Caco-2 (cell line): ENCODE data around the gene PPP1R3C. TPM values are rescaled to one million over a fixed set of nuclear protein-coding genes. Genes with fewer than 3 reads are reported as not detected.

Experiments
- BruUV-seq: library from RNA; stranded (reverse); fragments of 400-500 nt; replicated peaks from 2 replicates; lab custom pipeline; 2021; lab: Mats Ljungman, UMichigan
- CTCF ChIA-PET: fragments of 300-600 bp; sonication (Branson Sonifier 250); formaldehyde crosslinking; loops from one replicate; lab custom pipeline; 2022; ENCODE audit warnings: antibody characterized with exemption; lab: Charles Lee
- POLR2A ChIA-PET: fragments of 300-600 bp; sonication (Branson Sonifier 250); formaldehyde crosslinking; loops from one replicate; lab custom pipeline; 2022; ENCODE audit warnings: antibody characterized with exemption; lab: Charles Lee
- DNase-seq, 2 experiments: peaks; one replicate each; pipeline versions ENCODE4 v3.0.0 to v3.0.0-alpha.2; 2020 to 2022
- H3K27me3 ChIP-seq: replicated peaks from 2 replicates; pipeline ENCODE4 v1.6.0; 2011; ENCODE audit warnings: low read length; ENCODE audit not compliant: control insufficient read depth, insufficient read depth
- H3K36me3 ChIP-seq: 2 replicates; pipeline ENCODE4 v1.5.1; 2011; ENCODE audit warnings: low read length; ENCODE audit not compliant: control insufficient read depth, insufficient read depth
- H3K4me1 ChIP-seq: fragments of 250-450 bp; sonication (Bioruptor Pico); 2 replicates; pipeline ENCODE4 v1.5.1; 2020; ENCODE audit warnings: mild to moderate bottlenecking
- H3K4me3 ChIP-seq: 2 replicates; pipeline ENCODE4 v1.5.1; 2011; ENCODE audit warnings: low read depth, mild to moderate bottlenecking, control low read depth, low read length
- H3K9me3 ChIP-seq: fragments of 250-450 bp; sonication (Bioruptor Pico); 2 replicates; pipeline ENCODE4 v1.5.1; 2020; ENCODE audit warnings: mild to moderate bottlenecking, moderate library complexity
- H3K27ac Mint-ChIP-seq: one replicate; pipeline ENCODE4 v1.8.0; 2022; ENCODE audit warnings: mixed read lengths; ENCODE audit not compliant: unreplicated experiment
- H3K27me3 Mint-ChIP-seq: one replicate; pipeline ENCODE4 v1.8.0; 2022; ENCODE audit warnings: mixed read lengths; ENCODE audit not compliant: insufficient read depth, unreplicated experiment
- H3K36me3 Mint-ChIP-seq: one replicate; pipeline ENCODE4 v1.8.0; 2022; ENCODE audit warnings: mild to moderate bottlenecking, mixed read lengths; ENCODE audit not compliant: insufficient read depth, unreplicated experiment
- H3K4me1 Mint-ChIP-seq: one replicate; pipeline ENCODE4 v1.8.0; 2022; ENCODE audit warnings: low read depth, mixed read lengths; ENCODE audit not compliant: unreplicated experiment
- H3K4me3 Mint-ChIP-seq: one replicate; pipeline ENCODE4 v1.8.0; 2022; ENCODE audit warnings: mild to moderate bottlenecking, moderate library complexity, mixed read lengths; ENCODE audit not compliant: unreplicated experiment
- H3K9me3 Mint-ChIP-seq: one replicate; pipeline ENCODE4 v1.8.0; 2022; ENCODE audit warnings: mixed read lengths; ENCODE audit not compliant: unreplicated experiment
- CTCF ChIP-seq, 2 experiments: fragments of 200-600 bp in 1 of 2; IDR thresholded peaks; 1 replicate in 1 of 2; 2 replicates in 1 of 2; pipeline versions ENCODE4 v1.5.1 to v1.8.0; 2011 to 2022; ENCODE audit warnings: antibody characterized with exemption in 1 of 2, control low read depth in 1 of 2, inconsistent platforms in 1 of 2, low read depth in 1 of 2, low read length in 1 of 2, mild to moderate bottlenecking in 1 of 2, moderate library complexity in 1 of 2; ENCODE audit not compliant: insufficient read depth in 1 of 2, severe bottlenecking in 1 of 2, unreplicated experiment in 1 of 2
- intact Hi-C: fragments of 100-400 bp; cut with micrococcal nuclease; formaldehyde crosslinking; loops from one replicate; pipeline ENCODE4 v1.10.0; 2022; ENCODE audit not compliant: unreplicated experiment
- total RNA-seq: library from RNA; stranded (reverse); gene quantifications from 2 replicates; pipeline ENCODE4 v1.2.3, GENCODE V29; 2022

The PPP1R3C gene
- total RNA-seq, 1 experiment from 2014 or later = not detected

- ChIA-PET CTCF (no interaction called here), POLR2A (no interaction called here)
- DNase-seq = no peak
- Histone ChIP-seq H3K4me3 (no peak overlapping the region), H3K4me1 (peaks cover 17% of the 10 kb centered on the region), H3K36me3 (no peaks in the 10 kb centered on the region), H3K27me3 (no peaks in the 10 kb centered on the region), H3K9me3 (no peaks in the 10 kb centered on the region)
- TF ChIP-seq CTCF (IDR thresholded peaks at IDR 0.05; ENCODE audit: insufficient read depth in 1 of 2, low read depth in 1 of 2, low read length in 1 of 2, severe bottlenecking in 1 of 2, unreplicated experiment in 1 of 2) = no peak
- Mint-ChIP-seq H3K4me1 (peaks cover 12% of the 10 kb centered on the region), H3K9me3 (no peaks in the 10 kb centered on the region), H3K4me3 (no peak overlapping the region), H3K36me3 (no peaks in the 10 kb centered on the region), H3K27ac (no peak overlapping the region), H3K27me3 (no peaks in the 10 kb centered on the region)
- intact Hi-C loops = loop anchor here (5.0 kb wide), 1 partner anchor 298 kb away; no protein-coding TSS in a partner anchor
- no TSS peak for BruUV-seq
These were observed 42.5 kb downstream of the PPP1R3C start for GRCh38 chr10:91590142-91590903.

- Histone ChIP-seq H3K4me3 (no peak overlapping the region), H3K9me3 (no peaks in the 10 kb centered on the region), H3K27me3 (no peaks in the 10 kb centered on the region), H3K36me3 (no peaks in the 10 kb centered on the region), H3K4me1 (peaks cover 17% of the 10 kb centered on the region)
- intact Hi-C loops = loop anchor here (5.0 kb wide), 1 partner anchor 297 kb away; no protein-coding TSS in a partner anchor
- H3K4me1 Mint-ChIP-seq = peaks cover 12% of the 10 kb centered on the region
- H3K4me3 Mint-ChIP-seq = no peak overlapping the region
- no peak for DNase-seq
- H3K27me3 Mint-ChIP-seq = peaks cover 3% of the 10 kb centered on the region
- no peak for TF ChIP-seq CTCF (IDR thresholded peaks at IDR 0.05; ENCODE audit: insufficient read depth in 1 of 2, low read depth in 1 of 2, low read length in 1 of 2, severe bottlenecking in 1 of 2, unreplicated experiment in 1 of 2)
- ChIA-PET POLR2A (no interaction called here), CTCF (no interaction called here)
- no peak overlapping the region for H3K27ac Mint-ChIP-seq
- BruUV-seq = no TSS peak
- H3K9me3 Mint-ChIP-seq = no peaks in the 10 kb centered on the region
- no peaks in the 10 kb centered on the region for H3K36me3 Mint-ChIP-seq
These were observed 43.2 kb downstream of the PPP1R3C start for GRCh38 chr10:91589658-91590035.

GRCh38 chr10:91589015-91589657 is 43.7 kb downstream of the PPP1R3C start:
- peaks cover 12% of the 10 kb centered on the region for H3K4me1 Mint-ChIP-seq
- no peaks in the 10 kb centered on the region for H3K9me3 Mint-ChIP-seq
- CTCF ChIA-PET = no interaction called here
- Histone ChIP-seq H3K36me3 (no peaks in the 10 kb centered on the region), H3K4me3 (no peak overlapping the region), H3K27me3 (no peaks in the 10 kb centered on the region), H3K4me1 (peaks cover 17% of the 10 kb centered on the region), H3K9me3 (no peaks in the 10 kb centered on the region)
- no TSS peak for BruUV-seq
- intact Hi-C loops = no loop called here
- POLR2A ChIA-PET = no interaction called here
- DNase-seq = no peak
- no peaks in the 10 kb centered on the region for H3K36me3 Mint-ChIP-seq
- no peak overlapping the region for H3K4me3 Mint-ChIP-seq
- H3K27ac Mint-ChIP-seq = no peak overlapping the region
- peaks cover 4% of the 10 kb centered on the region for H3K27me3 Mint-ChIP-seq
- no peak for TF ChIP-seq CTCF (IDR thresholded peaks at IDR 0.05; ENCODE audit: insufficient read depth in 1 of 2, low read depth in 1 of 2, low read length in 1 of 2, severe bottlenecking in 1 of 2, unreplicated experiment in 1 of 2)
